H9 (cell line): ENCODE data around the gene COX4I2. TPM values are rescaled to one million over a fixed set of nuclear protein-coding genes. Genes with fewer than 3 reads are reported as not detected.
A peak's percentile ranks its signal among the peaks of the same experiment; 100 is the strongest.

Experiments used
- DNase-seq: peaks from one replicate; pipeline ENCODE4 v3.0.0-alpha.2; 2017
- H2AFZ ChIP-seq: one replicate; pipeline ENCODE4 v1.6.1; 2013; ENCODE audit warnings: mild to moderate bottlenecking, low read length, control low read depth, moderate library complexity
- H2AK5ac ChIP-seq: 2 replicates; pipeline ENCODE4 v1.6.1; 2013; ENCODE audit warnings: low read length, control low read depth, mixed read lengths; ENCODE audit not compliant: insufficient read length
- H2BK120ac ChIP-seq: one replicate; pipeline ENCODE4 v1.6.1; 2013; ENCODE audit warnings: low read depth, mild to moderate bottlenecking, low read length, control low read depth, inconsistent platforms; ENCODE audit not compliant: poor library complexity, severe bottlenecking
- H2BK12ac ChIP-seq: 2 replicates; pipeline ENCODE4 v1.6.1; 2013; ENCODE audit warnings: low read length, control low read depth, mixed read lengths, low read depth; ENCODE audit not compliant: insufficient read length
- H2BK15ac ChIP-seq: 2 replicates; pipeline ENCODE4 v1.6.1; 2013; ENCODE audit warnings: low read depth, low read length, control low read depth
- H2BK20ac ChIP-seq: one replicate; pipeline ENCODE4 v1.6.1; 2013; ENCODE audit warnings: low read depth, mild to moderate bottlenecking, low read length, control low read depth, inconsistent platforms; ENCODE audit not compliant: poor library complexity, severe bottlenecking
- H2BK5ac ChIP-seq: 2 replicates; pipeline ENCODE4 v1.6.1; 2013; ENCODE audit warnings: low read length, control low read depth, mixed read lengths; ENCODE audit not compliant: insufficient read length
- H3K14ac ChIP-seq: 2 replicates; pipeline ENCODE4 v1.6.1; 2013; ENCODE audit warnings: low read length, control low read depth; ENCODE audit not compliant: insufficient read depth
- H3K18ac ChIP-seq: 2 replicates; pipeline ENCODE4 v1.6.1; 2013; ENCODE audit warnings: low read depth, mild to moderate bottlenecking, mixed read lengths, low read length, control low read depth; ENCODE audit not compliant: insufficient read length
- H3K23ac ChIP-seq: 2 replicates; pipeline ENCODE4 v1.6.1; 2013; ENCODE audit warnings: low read length, control low read depth, mixed read lengths, low read depth; ENCODE audit not compliant: insufficient read length
- H3K23me2 ChIP-seq: 2 replicates; pipeline ENCODE4 v1.6.1; 2013; ENCODE audit warnings: low read depth, mild to moderate bottlenecking, mixed read lengths, low read length, control low read depth; ENCODE audit not compliant: insufficient read length, poor library complexity, severe bottlenecking
- H3K27ac ChIP-seq: 2 replicates; pipeline ENCODE4 v1.5.1; 2013; ENCODE audit warnings: low read length, control low read depth, mixed read lengths, low read depth; ENCODE audit not compliant: insufficient read length
- H3K27me3 ChIP-seq: 2 replicates; pipeline ENCODE4 v1.6.1; 2013; ENCODE audit warnings: low read length, control low read depth, inconsistent platforms; ENCODE audit not compliant: insufficient read depth
- H3K4ac ChIP-seq: 2 replicates; pipeline ENCODE4 v1.6.1; 2013; ENCODE audit warnings: low read depth, mild to moderate bottlenecking, control low read depth, inconsistent platforms, low read length, moderate library complexity
- H3K4me1 ChIP-seq: 2 replicates; pipeline ENCODE4 v1.6.1; 2013; ENCODE audit warnings: low read length, control low read depth, inconsistent platforms; ENCODE audit not compliant: insufficient read depth
- H3K4me2 ChIP-seq: 2 replicates; pipeline ENCODE4 v1.6.1; 2013; ENCODE audit warnings: low read length, control low read depth, mixed read lengths; ENCODE audit not compliant: insufficient read length, insufficient read depth
- H3K56ac ChIP-seq: 2 replicates; pipeline ENCODE4 v1.6.1; 2013; ENCODE audit warnings: low read depth, mild to moderate bottlenecking, mixed read lengths, low read length, control low read depth; ENCODE audit not compliant: insufficient read length
- H3K79me1 ChIP-seq: 2 replicates; pipeline ENCODE4 v1.6.1; 2013; ENCODE audit warnings: low read depth, mild to moderate bottlenecking, moderate library complexity, low read length, control low read depth, inconsistent platforms; ENCODE audit not compliant: insufficient read depth, poor library complexity, severe bottlenecking
- H3K79me2 ChIP-seq: 2 replicates; pipeline ENCODE4 v1.6.1; 2013; ENCODE audit warnings: low read length, control low read depth, inconsistent platforms; ENCODE audit not compliant: insufficient read depth
- H3K9ac ChIP-seq: 2 replicates; pipeline ENCODE4 v1.6.1; 2013; ENCODE audit warnings: low read length, control low read depth, mixed read lengths; ENCODE audit not compliant: insufficient read length; ENCODE audit errors: extremely low read depth
- H3K9me3 ChIP-seq: one replicate; pipeline ENCODE4 v1.6.1; 2013; ENCODE audit warnings: low read depth, low read length, inconsistent platforms; ENCODE audit not compliant: control insufficient read depth
- H3T11ph ChIP-seq: one replicate; pipeline ENCODE4 v1.6.1; 2013; ENCODE audit warnings: mild to moderate bottlenecking, low read length, control low read depth, inconsistent platforms
- H4K20me1 ChIP-seq: one replicate; pipeline ENCODE4 v1.6.1; 2013; ENCODE audit not compliant: control insufficient read depth, insufficient read length, insufficient read depth
- H4K5ac ChIP-seq: 2 replicates; pipeline ENCODE4 v1.6.1; 2013; ENCODE audit warnings: low read depth, mild to moderate bottlenecking, mixed read lengths, low read length, control low read depth; ENCODE audit not compliant: insufficient read length
- H4K8ac ChIP-seq: replicated peaks from 2 replicates; pipeline ENCODE4 v1.6.1; 2013; ENCODE audit warnings: low read length, control low read depth, mixed read lengths, low read depth; ENCODE audit not compliant: insufficient read length
- H4K91ac ChIP-seq: 2 replicates; pipeline ENCODE4 v1.6.1; 2013; ENCODE audit warnings: low read depth, mild to moderate bottlenecking, moderate library complexity, mixed read lengths, low read length, control low read depth; ENCODE audit not compliant: insufficient read length
- H3K27ac Mint-ChIP-seq, 3 experiments: 2 replicates in 2 of 3; 3 replicates in 1 of 3; pipeline ENCODE4 v1.8.0; 2020 to 2021; ENCODE audit warnings: mixed read lengths in 3 of 3, mild to moderate bottlenecking in 1 of 3, moderate library complexity in 1 of 3
- H3K27me3 Mint-ChIP-seq: 2 replicates; pipeline ENCODE4 v1.8.0; 2021; ENCODE audit warnings: low read depth, mild to moderate bottlenecking, moderate library complexity, mixed read lengths
- H3K36me3 Mint-ChIP-seq, 3 experiments: 2 replicates in 2 of 3; 3 replicates in 1 of 3; pipeline ENCODE4 v1.8.0; 2020 to 2021; ENCODE audit warnings: low read depth in 3 of 3, mixed read lengths in 3 of 3; ENCODE audit not compliant: insufficient read depth in 1 of 3
- H3K4me1 Mint-ChIP-seq, 2 experiments: 2 replicates each; pipeline ENCODE4 v1.8.0; 2020; ENCODE audit warnings: mixed read lengths in 2 of 2
- H3K4me3 Mint-ChIP-seq, 2 experiments: 2 replicates in 1 of 2; 3 replicates in 1 of 2; pipeline ENCODE4 v1.8.0; 2020 to 2021; ENCODE audit warnings: mild to moderate bottlenecking in 2 of 2, mixed read lengths in 2 of 2, moderate library complexity in 1 of 2
- H3K9me3 Mint-ChIP-seq, 2 experiments: 2 replicates in 1 of 2; 3 replicates in 1 of 2; pipeline ENCODE4 v1.8.0; 2020; ENCODE audit warnings: mild to moderate bottlenecking in 2 of 2, mixed read lengths in 2 of 2, moderate library complexity in 1 of 2
- WGBS: extraction: QIAGEN DNeasy Blood & Tissue Kit; methylation state at CpG from one replicate; pipeline ENCODE4 v1.1.7; 2013; ENCODE audit warnings: missing lambda C conversion rate, low lambda C conversion rate, mixed read lengths; ENCODE audit not compliant: insufficient read length; ENCODE audit errors: extremely low coverage; 5-methylcytosine and 5-hydroxymethylcytosine counted together
- total RNA-seq: library from RNA; stranded (reverse); gene quantifications from 2 replicates; pipeline ENCODE4 v1.2.1, GENCODE V29; 2021
- TF ChIP-seq, protein P1 (sequence below): fragments of 200-600 bp; sonication (generic); conservative IDR thresholded peaks from 3 replicates; pipeline ENCODE4 v1.8.0; 2021; ENCODE audit warnings: antibody characterized with exemption, mild to moderate bottlenecking

COX4I2 gene
- total RNA-seq, 1 experiment from 2014 or later = not detected

- Histone ChIP-seq H2AFZ (no peak overlapping the region), H3K9ac (no peak overlapping the region), H3K79me2 (no peaks in the 10 kb centered on the region), H3K79me1 (no peaks in the 10 kb centered on the region), H2BK5ac (no peak overlapping the region), H3T11ph (no peak overlapping the region), H3K4me2 (no peak overlapping the region), H4K20me1 (no peaks in the 10 kb centered on the region), H2BK15ac (no peak overlapping the region), H2BK12ac (no peak overlapping the region), H3K27me3 (no peaks in the 10 kb centered on the region), H3K18ac (no peak overlapping the region), H2AK5ac (no peak overlapping the region), H3K23me2 (no peaks in the 10 kb centered on the region), H3K27ac (no peak overlapping the region), H4K5ac (no peak overlapping the region), H2BK20ac (no peak overlapping the region), H3K23ac (no peak overlapping the region), H3K4me1 (no peaks in the 10 kb centered on the region), H4K8ac (no peak overlapping the region), H3K4ac (no peak overlapping the region), H3K14ac (no peak overlapping the region), H2BK120ac (no peak overlapping the region), H4K91ac (no peak overlapping the region), H3K9me3 (no peaks in the 10 kb centered on the region), H3K56ac (no peak overlapping the region)
- peaks cover 29 to 44% of the 10 kb centered on the region in 2 experiments for H3K4me1 Mint-ChIP-seq
- peak overlapping the region in 1 of 3 experiments; percentile 60; a peak in 2 of 7 replicates for H3K27ac Mint-ChIP-seq
- peaks cover 1 to 49% (median 10%) of the 10 kb centered on the region in 3 experiments; a peak in 5 of 7 replicates for H3K36me3 Mint-ChIP-seq
- H3K9me3 Mint-ChIP-seq = no peaks in the 10 kb centered on the region
- TF ChIP-seq, protein P1, sequence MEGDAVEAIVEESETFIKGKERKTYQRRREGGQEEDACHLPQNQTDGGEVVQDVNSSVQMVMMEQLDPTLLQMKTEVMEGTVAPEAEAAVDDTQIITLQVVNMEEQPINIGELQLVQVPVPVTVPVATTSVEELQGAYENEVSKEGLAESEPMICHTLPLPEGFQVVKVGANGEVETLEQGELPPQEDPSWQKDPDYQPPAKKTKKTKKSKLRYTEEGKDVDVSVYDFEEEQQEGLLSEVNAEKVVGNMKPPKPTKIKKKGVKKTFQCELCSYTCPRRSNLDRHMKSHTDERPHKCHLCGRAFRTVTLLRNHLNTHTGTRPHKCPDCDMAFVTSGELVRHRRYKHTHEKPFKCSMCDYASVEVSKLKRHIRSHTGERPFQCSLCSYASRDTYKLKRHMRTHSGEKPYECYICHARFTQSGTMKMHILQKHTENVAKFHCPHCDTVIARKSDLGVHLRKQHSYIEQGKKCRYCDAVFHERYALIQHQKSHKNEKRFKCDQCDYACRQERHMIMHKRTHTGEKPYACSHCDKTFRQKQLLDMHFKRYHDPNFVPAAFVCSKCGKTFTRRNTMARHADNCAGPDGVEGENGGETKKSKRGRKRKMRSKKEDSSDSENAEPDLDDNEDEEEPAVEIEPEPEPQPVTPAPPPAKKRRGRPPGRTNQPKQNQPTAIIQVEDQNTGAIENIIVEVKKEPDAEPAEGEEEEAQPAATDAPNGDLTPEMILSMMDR = no peak
- no peaks in the 10 kb centered on the region for H3K27me3 Mint-ChIP-seq
- no CpG with 5 or more reads among the region's 11 CpGs for WGBS
- H3K4me3 Mint-ChIP-seq = no peak overlapping the region
- DNase-seq = no peak
Measured at GRCh38 chr20:31675828-31676608, 38.3 kb downstream of the COX4I2 start.
